ENCODE measurements around the gene SLC35B1.

The SLC35B1 gene

GRCh38 chr17:49742166-49742638, 34.4 kb upstream of the SLC35B1 start:
- H3K4me3 ChIP-seq (ENCODE audit: low read depth, low read length), result no peak overlapping the region
- DNase-seq (ENCODE audit: low read depth), result peak; percentile 16
- TF ChIP-seq, protein P1, sequence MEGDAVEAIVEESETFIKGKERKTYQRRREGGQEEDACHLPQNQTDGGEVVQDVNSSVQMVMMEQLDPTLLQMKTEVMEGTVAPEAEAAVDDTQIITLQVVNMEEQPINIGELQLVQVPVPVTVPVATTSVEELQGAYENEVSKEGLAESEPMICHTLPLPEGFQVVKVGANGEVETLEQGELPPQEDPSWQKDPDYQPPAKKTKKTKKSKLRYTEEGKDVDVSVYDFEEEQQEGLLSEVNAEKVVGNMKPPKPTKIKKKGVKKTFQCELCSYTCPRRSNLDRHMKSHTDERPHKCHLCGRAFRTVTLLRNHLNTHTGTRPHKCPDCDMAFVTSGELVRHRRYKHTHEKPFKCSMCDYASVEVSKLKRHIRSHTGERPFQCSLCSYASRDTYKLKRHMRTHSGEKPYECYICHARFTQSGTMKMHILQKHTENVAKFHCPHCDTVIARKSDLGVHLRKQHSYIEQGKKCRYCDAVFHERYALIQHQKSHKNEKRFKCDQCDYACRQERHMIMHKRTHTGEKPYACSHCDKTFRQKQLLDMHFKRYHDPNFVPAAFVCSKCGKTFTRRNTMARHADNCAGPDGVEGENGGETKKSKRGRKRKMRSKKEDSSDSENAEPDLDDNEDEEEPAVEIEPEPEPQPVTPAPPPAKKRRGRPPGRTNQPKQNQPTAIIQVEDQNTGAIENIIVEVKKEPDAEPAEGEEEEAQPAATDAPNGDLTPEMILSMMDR (conservative IDR thresholded peaks at IDR 0.05; ENCODE audit: low read depth, low read length), result no peak

DNA sequence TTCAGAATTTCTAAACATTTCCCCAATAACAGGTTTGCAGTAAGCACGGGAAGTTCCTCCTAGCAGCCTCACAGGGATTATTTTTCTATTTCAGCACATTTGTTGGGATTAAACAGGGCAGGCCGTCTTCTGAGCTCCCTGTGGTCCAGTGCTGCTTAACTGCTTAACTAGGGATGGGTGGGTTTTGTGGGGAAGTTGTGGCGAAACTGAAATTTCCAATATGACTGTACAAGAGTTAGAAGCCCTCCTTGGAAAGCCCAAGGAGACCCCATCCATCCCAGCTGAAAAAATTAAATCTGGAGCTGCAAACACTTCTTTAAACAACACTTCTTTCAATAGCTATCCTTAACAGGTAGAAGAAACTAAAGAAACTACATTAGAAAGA, 33.9 kb upstream of the SLC35B1 start:
- TF ChIP-seq, protein P1 (conservative IDR thresholded peaks at IDR 0.05; ENCODE audit: low read depth, low read length), result no peak
- DNase-seq (ENCODE audit: low read depth), result no peak
- no peak overlapping the region for H3K4me3 ChIP-seq (ENCODE audit: low read depth, low read length)

DNA sequence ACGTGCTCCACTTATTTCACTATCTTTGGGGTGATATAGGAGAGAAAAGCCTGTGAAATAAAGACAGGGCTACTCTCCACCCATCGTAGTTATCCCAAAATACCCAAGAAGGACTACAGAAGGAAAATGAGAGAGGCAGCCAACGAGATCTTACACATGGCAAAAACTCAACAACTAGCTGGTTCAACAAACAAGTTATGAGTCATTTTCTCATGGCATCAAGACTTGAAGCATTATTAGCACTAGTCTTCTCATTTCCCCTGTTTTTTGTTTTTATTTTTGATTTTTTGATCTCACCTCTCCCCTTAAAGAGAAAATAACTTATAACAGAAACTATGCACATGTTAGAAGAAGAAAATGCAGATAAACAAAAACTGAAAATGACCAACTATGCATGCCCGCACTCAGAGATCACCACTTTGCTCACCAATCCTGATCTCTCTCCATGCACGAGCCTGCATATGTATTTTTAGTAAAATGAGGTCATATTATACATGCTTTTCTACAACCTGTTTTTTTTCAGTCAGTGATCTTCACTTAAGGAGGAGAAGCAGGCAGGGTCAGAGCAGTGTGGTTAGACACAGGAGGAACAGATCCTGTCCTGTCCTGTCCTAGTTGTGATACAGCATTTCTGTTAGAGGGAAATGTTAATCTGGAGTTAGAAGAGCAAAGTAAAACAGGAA, 33.4 kb upstream of the SLC35B1 start:
- DNase-seq (ENCODE audit: low read depth), result peak; percentile 45
- TF ChIP-seq, protein P1 (conservative IDR thresholded peaks at IDR 0.05; ENCODE audit: low read depth, low read length), result no peak
- no peak overlapping the region for H3K4me3 ChIP-seq (ENCODE audit: low read depth, low read length)

DNA sequence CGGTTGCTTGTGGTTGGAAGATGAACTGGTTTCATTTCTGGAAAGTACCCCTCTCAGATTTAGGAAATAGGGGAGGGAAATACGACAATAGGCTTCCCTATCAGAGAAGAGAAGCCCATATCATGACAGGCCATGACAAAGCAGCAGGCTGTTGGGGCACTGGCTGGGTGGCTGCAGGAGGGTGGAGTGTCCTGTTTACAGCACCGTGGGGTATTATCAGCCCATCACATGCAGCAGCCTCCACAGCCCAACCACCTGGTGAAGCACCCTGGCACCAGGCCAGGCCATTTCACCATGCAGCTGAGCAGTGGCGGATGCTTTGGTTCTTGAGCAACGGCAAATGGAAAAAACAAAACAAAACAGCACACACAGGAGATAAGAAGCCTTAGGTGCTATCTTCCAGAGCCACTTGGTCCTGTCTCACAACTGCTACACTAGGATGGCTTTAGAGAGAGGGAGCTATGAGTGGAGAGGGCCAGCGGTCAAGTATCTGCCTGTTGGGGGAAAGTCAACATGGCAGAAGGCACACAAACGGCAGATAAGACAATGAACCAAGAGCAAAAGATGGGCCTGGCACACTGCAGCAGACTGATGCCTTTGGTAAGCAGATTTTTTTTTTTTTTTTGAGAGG, 32.0 kb upstream of the SLC35B1 start:
- no peak overlapping the region for H3K4me3 ChIP-seq (ENCODE audit: low read depth, low read length)
- TF ChIP-seq, protein P1 (conservative IDR thresholded peaks at IDR 0.05; ENCODE audit: low read depth, low read length), result no peak
- DNase-seq (ENCODE audit: low read depth), result peak; percentile 90

GRCh38 chr17:49738456-49739163, 30.8 kb upstream of the SLC35B1 start:
- no peak for DNase-seq (ENCODE audit: low read depth)
- TF ChIP-seq, protein P1 (conservative IDR thresholded peaks at IDR 0.05; ENCODE audit: low read depth, low read length), result no peak
- H3K4me3 ChIP-seq (ENCODE audit: low read depth, low read length), result no peak overlapping the region

- H3K4me3 ChIP-seq (ENCODE audit: low read depth, low read length), result no peak overlapping the region
- TF ChIP-seq, protein P1 (conservative IDR thresholded peaks at IDR 0.05; ENCODE audit: low read depth, low read length), result no peak
- DNase-seq (ENCODE audit: low read depth), result no peak
Observed at GRCh38 chr17:49734515-49735490, 27.0 kb upstream of the SLC35B1 start.

Measured in choroid plexus epithelial cell (primary cell).